ENCODE data around the gene FOXJ1. TPM values are rescaled to one million over a fixed set of nuclear protein-coding genes. Genes with fewer than 3 reads are reported as not detected.

Gene FOXJ1
- total and polyA plus RNA-seq, 2 of the 8 experiments (the other 6 are each of a cell fraction or from before 2014, with no cell fraction given), result 4.7 to 5.4 TPM

- POLR2A ChIA-PET (ENCODE audit: partially characterized antibody), result no interaction called here
- WGBS, 2 experiments (ENCODE audit: extremely low coverage in 1 of 2, insufficient coverage in 1 of 2, insufficient read length in 1 of 2, insufficient replicate concordance in 2 of 2, low coverage in 1 of 2, low lambda C conversion rate in 2 of 2, missing lambda C conversion rate in 1 of 2), result 100% methylated on average over 1 of the region's 1 CpG; no CpG with 5 or more reads in 1 of the 2 experiments
Observed at GRCh38 chr17:76148015-76148326, 6.9 kb upstream of the FOXJ1 start.

More at GRCh38 chr17:76148015-76148326, 6.9 kb upstream of the FOXJ1 start:
- Histone ChIP-seq H3K4ac (replicated peaks; ENCODE audit: insufficient read length, low read depth, low read length) (no peak overlapping the region), H2BK20ac (ENCODE audit: low read length) (no peak overlapping the region), H3K36me3 (ENCODE audit: control insufficient read depth in 2 of 4, insufficient read depth in 4 of 4, low read length in 3 of 4) (no peaks in the 10 kb centered on the region), H4K91ac (replicated peaks; ENCODE audit: insufficient read length, low read length) (no peak overlapping the region), H4K8ac (ENCODE audit: extremely low read depth, insufficient read depth, low read length) (no peak overlapping the region), H2BK12ac (ENCODE audit: low read depth, low read length) (no peak overlapping the region), H3K79me1 (ENCODE audit: low read depth, low read length) (no peaks in the 10 kb centered on the region), H3K9ac (replicated peaks in 1 of 4; ENCODE audit: extremely low read depth in 1 of 4, low read depth in 3 of 4, low read length in 3 of 4) (no peak overlapping the region), H2BK5ac (ENCODE audit: low read depth, low read length) (no peak overlapping the region), H3K23me2 (ENCODE audit: low read depth, low read length) (no peaks in the 10 kb centered on the region), H3K4me3 (ENCODE audit: extremely low read depth in 1 of 4, insufficient read depth in 2 of 4, low read depth in 3 of 4, low read length in 4 of 4) (no peak overlapping the region), H2AFZ (ENCODE audit: low read length) (no peak overlapping the region), H2BK15ac (ENCODE audit: low read length) (no peak overlapping the region), H3K9me3 (ENCODE audit: insufficient read depth in 2 of 2, low read depth in 1 of 2, low read length in 1 of 2) (no peaks in the 10 kb centered on the region), H3K23ac (ENCODE audit: insufficient read length) (no peak overlapping the region), H2AK5ac (ENCODE audit: low read depth, low read length) (no peak overlapping the region), H3K56ac (replicated peaks; ENCODE audit: insufficient read length, low read depth, low read length) (no peak overlapping the region), H4K20me1 (replicated peaks in 1 of 2; ENCODE audit: control insufficient read depth in 1 of 2, insufficient read depth in 2 of 2, low read length in 2 of 2) (no peaks in the 10 kb centered on the region), H3K27me3 (replicated peaks in 1 of 4; ENCODE audit: control insufficient read depth in 3 of 4, extremely low read depth in 1 of 4, insufficient read depth in 3 of 4, low read length in 3 of 4) (peaks cover 0 to 5% (median 2%) of the 10 kb centered on the region in 4 experiments; a peak in 4 of 7 replicates), H2BK120ac (replicated peaks; ENCODE audit: low read depth, low read length) (no peak overlapping the region), H3K79me2 (ENCODE audit: control insufficient read depth in 1 of 2, insufficient read depth in 2 of 2, low read length in 2 of 2) (no peaks in the 10 kb centered on the region), H4K5ac (ENCODE audit: insufficient read length, low read depth, low read length) (no peak overlapping the region), H3K4me2 (ENCODE audit: insufficient read depth in 1 of 2, low read depth in 2 of 2, low read length in 2 of 2) (no peak overlapping the region), H3K18ac (ENCODE audit: extremely low read depth, low read length) (no peak overlapping the region), H3K14ac (ENCODE audit: insufficient read length) (no peak overlapping the region), H3K27ac (ENCODE audit: low read depth, low read length) (no peak overlapping the region), H3K4me1 (replicated peaks in 1 of 4; ENCODE audit: control insufficient read depth in 3 of 4, insufficient read depth in 4 of 4, low read length in 3 of 4) (peaks cover 6 to 18% (median 8%) of the 10 kb centered on the region in 4 experiments)
- FAIRE-seq, result no peak
- TF ChIP-seq NANOG (IDR thresholded peaks at IDR 0.05; ENCODE audit: insufficient read depth, low read depth, low read length, poor library complexity, severe bottlenecking), result no peak
- DNase-seq (ENCODE audit: low read depth in 1 of 2, low spot score in 2 of 2), result no peak
- CTCF ChIA-PET (ENCODE audit: partially characterized antibody), result interaction anchor here (0.6 to 24.4 kb wide), 5 partner anchors 25 to 612 kb away, joined by 3 to 778 read pairs (median 4); partner anchors contain the start of gene EXOC7

Measured in H1 (cell line).